GM23248 (cell line): ENCODE data around the gene FADS3. TPM values are rescaled to one million over a fixed set of nuclear protein-coding genes. Genes with fewer than 3 reads are reported as not detected.

Experiments used
- DNase-seq: peaks from one replicate; pipeline ENCODE4 v3.0.0-alpha.2; 2015
- H2AFZ ChIP-seq: fragments of 200-600 bp; sonication (generic); 2 replicates; pipeline ENCODE4 v1.6.1; 2016; ENCODE audit warnings: antibody characterized with exemption
- H3F3A ChIP-seq: fragments of 200-600 bp; sonication (generic); 2 replicates; pipeline ENCODE4 v1.6.1; 2016; ENCODE audit warnings: mild to moderate bottlenecking, antibody characterized with exemption, mixed run types; ENCODE audit not compliant: insufficient read depth
- H3K27ac ChIP-seq: fragments of 200-600 bp; sonication (generic); 2 replicates; pipeline ENCODE4 v1.5.1; 2016; ENCODE audit warnings: mild to moderate bottlenecking
- H3K27me3 ChIP-seq: fragments of 200-600 bp; sonication (generic); replicated peaks from 2 replicates; pipeline ENCODE4 v1.6.1; 2016; ENCODE audit warnings: mild to moderate bottlenecking; ENCODE audit not compliant: insufficient read depth
- H3K36me3 ChIP-seq: fragments of 200-600 bp; sonication (generic); 2 replicates; pipeline ENCODE4 v1.6.1; 2016; ENCODE audit warnings: low read depth, mild to moderate bottlenecking
- H3K4me1 ChIP-seq: fragments of 200-600 bp; sonication (generic); 2 replicates; pipeline ENCODE4 v1.6.1; 2016; ENCODE audit warnings: mild to moderate bottlenecking; ENCODE audit not compliant: insufficient read depth
- H3K4me2 ChIP-seq: fragments of 200-600 bp; sonication (generic); one replicate; pipeline ENCODE4 v1.6.1; 2016; ENCODE audit warnings: mild to moderate bottlenecking; ENCODE audit not compliant: unreplicated experiment
- H3K4me3 ChIP-seq: fragments of 200-600 bp; sonication (generic); 2 replicates; pipeline ENCODE4 v1.5.1; 2016; ENCODE audit warnings: mild to moderate bottlenecking
- H3K79me2 ChIP-seq: fragments of 200-600 bp; sonication (generic); 2 replicates; pipeline ENCODE4 v1.6.1; 2016; ENCODE audit warnings: mild to moderate bottlenecking; ENCODE audit not compliant: insufficient read depth
- H3K9ac ChIP-seq: fragments of 200-600 bp; sonication (generic); 2 replicates; pipeline ENCODE4 v1.6.1; 2016; ENCODE audit warnings: mild to moderate bottlenecking
- H3K9me2 ChIP-seq: fragments of 200-600 bp; sonication (generic); 2 replicates; pipeline ENCODE4 v1.6.1; 2016; ENCODE audit warnings: mixed run types, mild to moderate bottlenecking, moderate library complexity; ENCODE audit not compliant: insufficient read depth
- H3K9me3 ChIP-seq: fragments of 200-600 bp; sonication (generic); one replicate; pipeline ENCODE4 v1.6.1; 2017; ENCODE audit warnings: low read depth
- H4K20me1 ChIP-seq: fragments of 200-600 bp; sonication (generic); 2 replicates; pipeline ENCODE4 v1.6.0; 2016; ENCODE audit not compliant: insufficient read depth
- EZH2 ChIP-seq: fragments of 200-600 bp; sonication (generic); IDR thresholded peaks from 2 replicates; pipeline ENCODE4 v1.6.1; 2018; ENCODE audit warnings: antibody characterized with exemption, mild to moderate bottlenecking; ENCODE audit not compliant: insufficient read depth, poor library complexity, severe bottlenecking
- EZH2phosphoT487 ChIP-seq: fragments of 200-600 bp; sonication (generic); IDR thresholded peaks from 2 replicates; pipeline ENCODE4 v1.6.1; 2018; ENCODE audit warnings: antibody characterized with exemption, moderate library complexity, mild to moderate bottlenecking, low read depth; ENCODE audit not compliant: insufficient read depth
- WGBS, 2 experiments: methylation state at CpG; one replicate each; pipeline ENCODE4 v1.1.6; 2015 to 2017; ENCODE audit warnings: low lambda C conversion rate in 2 of 2, low coverage in 1 of 2; ENCODE audit errors: missing lambda C conversion rate in 2 of 2; 5-methylcytosine and 5-hydroxymethylcytosine counted together
- in situ Hi-C: fragments of 300-500 bp; cut with MboI; formaldehyde crosslinking; loops from 2 replicates; pipeline ENCODE4 v1.15.0; 2020
- polyA plus RNA-seq: library from polyadenylated mRNA; unstranded; fragments of >200 nt; fragmentation: Nextera tagmentation; extraction: Ambion mirVana; gene quantifications from 2 replicates; pipeline ENCODE4 v1.2.1, GENCODE V29; 2016
- total RNA-seq: library from RNA; depleted of rRNA; stranded (reverse); fragments of >200 nt; shearing (Covaris generic); gene quantifications from 2 replicates; pipeline ENCODE4 v1.2.3, GENCODE V29; 2014

FADS3 gene
- total and polyA plus RNA-seq, 2 experiments from 2014 or later: 135 to 203 TPM

GRCh38 chr11:61914471-61915171 lies 23.3 kb upstream of the FADS3 start:
- H3K9me3 ChIP-seq: no peaks in the 10 kb centered on the region
- H3K79me2 ChIP-seq: no peaks in the 10 kb centered on the region
- no peak for TF ChIP-seq EZH2phosphoT487
- no peak for TF ChIP-seq EZH2
- no peaks in the 10 kb centered on the region for H3K27me3 ChIP-seq
- H3K4me1 ChIP-seq: no peaks in the 10 kb centered on the region
- no peaks in the 10 kb centered on the region for H4K20me1 ChIP-seq
- no peaks in the 10 kb centered on the region for H3K9me2 ChIP-seq
- no peak overlapping the region for H3K27ac ChIP-seq
- no peaks in the 10 kb centered on the region for H3K36me3 ChIP-seq
- 91 to 95% methylated on average over 7 of the region's 7 CpGs for WGBS, 2 experiments
- no peak overlapping the region for H3K9ac ChIP-seq
- DNase-seq: no peak
- in situ Hi-C loops: no loop called here
- H2AFZ ChIP-seq: no peak overlapping the region
- H3K4me2 ChIP-seq: no peak overlapping the region
- H3F3A ChIP-seq: no peaks in the 10 kb centered on the region
- H3K4me3 ChIP-seq: no peak overlapping the region

- Histone ChIP-seq H3K36me3 (no peaks in the 10 kb centered on the region), H3K79me2 (no peaks in the 10 kb centered on the region), H3K9me3 (no peaks in the 10 kb centered on the region), H3F3A (no peaks in the 10 kb centered on the region), H3K4me3 (no peak overlapping the region), H2AFZ (no peak overlapping the region), H3K9me2 (no peaks in the 10 kb centered on the region), H3K4me1 (no peaks in the 10 kb centered on the region), H3K9ac (no peak overlapping the region), H3K4me2 (no peak overlapping the region), H3K27me3 (no peaks in the 10 kb centered on the region), H3K27ac (no peak overlapping the region), H4K20me1 (no peaks in the 10 kb centered on the region)
- in situ Hi-C loops: no loop called here
- no peak for DNase-seq
- TF ChIP-seq EZH2phosphoT487 (no peak), EZH2 (no peak)
- WGBS, 2 experiments: 78 to 84% methylated on average over 8 of the region's 8 CpGs
These were observed 22.5 kb upstream of the FADS3 start for GRCh38 chr11:61913699-61914395.

GRCh38 chr11:61912991-61913698 lies 21.8 kb upstream of the FADS3 start:
- Histone ChIP-seq H2AFZ (no peak overlapping the region), H3K9ac (no peak overlapping the region), H3K36me3 (no peaks in the 10 kb centered on the region), H3K27me3 (no peaks in the 10 kb centered on the region), H3K79me2 (no peaks in the 10 kb centered on the region), H3K27ac (no peak overlapping the region), H4K20me1 (no peaks in the 10 kb centered on the region), H3K4me3 (no peak overlapping the region), H3K9me3 (no peaks in the 10 kb centered on the region), H3K9me2 (no peaks in the 10 kb centered on the region), H3K4me2 (no peak overlapping the region), H3K4me1 (no peaks in the 10 kb centered on the region), H3F3A (no peaks in the 10 kb centered on the region)
- in situ Hi-C loops: no loop called here
- TF ChIP-seq EZH2phosphoT487 (no peak), EZH2 (no peak)
- WGBS, 2 experiments: 81 to 85% methylated on average over 18 of the region's 18 CpGs
- DNase-seq: no peak

DNA sequence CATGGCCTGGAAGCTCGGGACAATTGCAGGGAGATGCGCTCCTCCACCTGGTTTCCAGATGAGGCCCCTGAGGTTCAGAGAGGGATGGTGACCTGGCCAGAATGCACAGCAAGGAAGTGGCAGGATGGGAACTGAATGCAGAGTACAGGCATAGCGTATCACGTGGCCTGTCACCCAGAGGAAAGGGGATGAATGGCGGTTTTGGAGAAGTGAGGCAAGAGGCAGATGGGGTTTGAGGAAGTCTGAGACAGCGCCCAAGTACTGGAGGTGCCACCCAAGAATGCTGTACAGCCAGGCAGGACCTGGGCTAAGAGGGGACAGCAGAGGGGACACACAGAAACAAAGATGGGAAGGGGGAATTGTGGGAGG lies 21.2 kb upstream of the FADS3 start:
- DNase-seq: no peak
- H3K9me3 ChIP-seq: no peaks in the 10 kb centered on the region
- no peaks in the 10 kb centered on the region for H3F3A ChIP-seq
- in situ Hi-C loops: no loop called here
- WGBS, 2 experiments: 89 to 91% methylated on average over 6 of the region's 6 CpGs
- no peak for TF ChIP-seq EZH2phosphoT487
- no peak overlapping the region for H3K9ac ChIP-seq
- H3K4me3 ChIP-seq: no peak overlapping the region
- H3K4me1 ChIP-seq: no peaks in the 10 kb centered on the region
- no peaks in the 10 kb centered on the region for H3K79me2 ChIP-seq
- H3K9me2 ChIP-seq: no peaks in the 10 kb centered on the region
- no peaks in the 10 kb centered on the region for H3K27me3 ChIP-seq
- H3K4me2 ChIP-seq: no peak overlapping the region
- H3K36me3 ChIP-seq: no peaks in the 10 kb centered on the region
- H3K27ac ChIP-seq: no peak overlapping the region
- H2AFZ ChIP-seq: no peak overlapping the region
- H4K20me1 ChIP-seq: no peaks in the 10 kb centered on the region
